DMS 273 treated with DMSO at 0.1 percent for 48 hours (cell line): ENCODE measurements around the gene ATAD1.
A peak's percentile ranks its signal among the peaks of the same experiment; 100 is the strongest.
"Not testable (repeated sequence)": the region's sequence is repeated elsewhere in the genome, so short reads cannot be mapped to it uniquely, and the experiment has no call there.

Experiments
- DNase-seq: peaks from one replicate; lab custom pipeline; 2025; lab: John Stamatoyannopoulos, UW

Gene ATAD1, protein sequence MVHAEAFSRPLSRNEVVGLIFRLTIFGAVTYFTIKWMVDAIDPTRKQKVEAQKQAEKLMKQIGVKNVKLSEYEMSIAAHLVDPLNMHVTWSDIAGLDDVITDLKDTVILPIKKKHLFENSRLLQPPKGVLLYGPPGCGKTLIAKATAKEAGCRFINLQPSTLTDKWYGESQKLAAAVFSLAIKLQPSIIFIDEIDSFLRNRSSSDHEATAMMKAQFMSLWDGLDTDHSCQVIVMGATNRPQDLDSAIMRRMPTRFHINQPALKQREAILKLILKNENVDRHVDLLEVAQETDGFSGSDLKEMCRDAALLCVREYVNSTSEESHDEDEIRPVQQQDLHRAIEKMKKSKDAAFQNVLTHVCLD

GRCh38 chr10:87817609-87818504 lies at the start of gene ATAD1:
ATAD1 (minus strand) TSS chr10:87818226; CDS start chr10:87814599, 3,627 bp downstream.
- peak; percentile 61 for DNase-seq

GRCh38 chr10:87867453-87867852 lies 49.4 kb upstream of the ATAD1 start:
- no peak for DNase-seq

DNA sequence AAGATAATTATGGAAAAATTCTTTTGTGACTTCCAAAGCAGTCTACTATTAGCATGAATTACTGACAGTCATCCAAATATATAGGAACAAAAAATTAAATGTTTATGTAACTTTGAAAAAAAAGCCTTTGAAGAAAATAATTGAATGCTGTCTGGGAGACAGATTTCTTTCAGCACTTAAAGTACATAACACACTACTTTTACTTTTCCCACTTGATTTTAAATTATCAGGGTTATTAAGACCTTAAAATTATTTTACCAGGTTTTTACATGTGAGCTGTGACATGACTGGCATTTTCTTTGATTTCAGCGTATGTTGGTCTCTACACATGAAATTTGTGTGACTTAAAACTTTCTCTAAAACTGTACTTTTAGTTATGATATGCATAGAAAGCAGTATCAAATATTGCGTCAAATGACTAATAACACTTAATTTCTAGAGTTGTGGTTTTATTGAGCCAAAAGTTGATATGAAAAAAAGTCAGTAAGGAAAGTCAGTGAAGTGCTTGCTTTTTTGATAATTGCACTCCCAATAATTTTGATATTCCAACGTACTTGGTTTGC lies 48.5 kb upstream of the ATAD1 start:
- DNase-seq = no peak

- DNase-seq = no peak
Observed at GRCh38 chr10:87865241-87865881, 47.3 kb upstream of the ATAD1 start.

- DNase-seq = no peak
Observed at GRCh38 chr10:87864496-87865059, 46.6 kb upstream of the ATAD1 start.

GRCh38 chr10:87863951-87864495 lies 46.0 kb upstream of the ATAD1 start:
- not testable (repeated sequence) for DNase-seq

DNA sequence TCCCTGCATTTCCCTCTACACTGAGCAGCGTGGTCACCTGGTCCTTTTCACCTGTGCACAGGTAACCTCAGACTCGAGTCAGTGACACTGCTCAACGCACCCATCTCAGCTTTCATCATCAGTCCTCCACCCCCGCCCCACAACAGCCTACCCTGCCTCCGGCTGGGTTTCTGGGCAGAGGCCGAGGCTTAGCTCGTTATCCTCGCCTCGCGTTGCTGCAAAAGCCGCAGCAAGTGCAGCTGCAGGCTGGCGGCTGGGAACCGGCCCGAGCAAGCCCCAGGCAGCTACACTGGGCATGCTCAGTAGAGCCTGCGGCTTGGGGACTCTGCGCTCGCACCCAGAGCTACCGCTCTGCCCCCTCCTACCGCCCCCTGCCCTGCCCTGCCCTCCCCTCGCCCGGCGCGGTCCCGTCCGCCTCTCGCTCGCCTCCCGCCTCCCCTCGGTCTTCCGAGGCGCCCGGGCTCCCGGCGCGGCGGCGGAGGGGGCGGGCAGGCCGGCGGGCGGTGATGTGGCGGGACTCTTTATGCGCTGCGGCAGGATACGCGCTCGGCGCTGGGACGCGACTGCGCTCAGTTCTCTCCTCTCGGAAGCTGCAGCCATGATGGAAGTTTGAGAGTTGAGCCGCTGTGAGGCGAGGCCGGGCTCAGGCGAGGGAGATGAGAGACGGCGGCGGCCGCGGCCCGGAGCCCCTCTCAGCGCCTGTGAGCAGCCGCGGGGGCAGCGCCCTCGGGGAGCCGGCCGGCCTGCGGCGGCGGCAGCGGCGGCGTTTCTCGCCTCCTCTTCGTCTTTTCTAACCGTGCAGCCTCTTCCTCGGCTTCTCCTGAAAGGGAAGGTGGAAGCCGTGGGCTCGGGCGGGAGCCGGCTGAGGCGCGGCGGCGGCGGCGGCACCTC lies 45.3 kb upstream of the ATAD1 start, which contains the start of the genes KLLN and PTEN:
KLLN (minus strand) TSS at position 481 of the 891 bp plus-strand sequence. CDS start 1,046 bp downstream, outside the sequence.
PTEN (plus strand) TSS at position 573 of the 891 bp plus-strand sequence. CDS start 845 bp downstream, outside the sequence.
- peak; percentile 53 for DNase-seq

- no peak for DNase-seq
Observed at GRCh38 chr10:87862679-87863052, 44.6 kb upstream of the ATAD1 start.

- DNase-seq = peak; percentile 43
Observed at GRCh38 chr10:87861953-87862678, 44.1 kb upstream of the ATAD1 start.

DNA sequence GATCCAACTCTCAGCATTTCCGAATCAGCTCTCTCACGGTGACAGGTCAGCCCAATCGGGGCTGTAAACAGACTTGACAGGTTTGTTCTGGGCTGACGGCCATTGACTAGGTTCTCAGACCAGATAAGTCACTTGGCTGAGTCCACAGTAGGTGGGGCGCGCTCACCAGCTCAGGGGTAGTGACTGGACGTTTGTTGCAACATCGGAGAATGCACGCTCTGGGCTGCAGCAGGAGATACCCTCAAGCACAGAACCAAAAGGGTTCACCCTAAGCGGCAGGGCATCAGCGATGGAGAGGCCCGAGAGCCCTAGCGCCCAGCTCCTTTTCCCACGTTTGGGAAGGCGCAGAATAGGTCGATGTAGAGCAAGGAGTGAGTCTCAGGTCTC lies 43.5 kb upstream of the ATAD1 start:
- DNase-seq = no peak

DNA sequence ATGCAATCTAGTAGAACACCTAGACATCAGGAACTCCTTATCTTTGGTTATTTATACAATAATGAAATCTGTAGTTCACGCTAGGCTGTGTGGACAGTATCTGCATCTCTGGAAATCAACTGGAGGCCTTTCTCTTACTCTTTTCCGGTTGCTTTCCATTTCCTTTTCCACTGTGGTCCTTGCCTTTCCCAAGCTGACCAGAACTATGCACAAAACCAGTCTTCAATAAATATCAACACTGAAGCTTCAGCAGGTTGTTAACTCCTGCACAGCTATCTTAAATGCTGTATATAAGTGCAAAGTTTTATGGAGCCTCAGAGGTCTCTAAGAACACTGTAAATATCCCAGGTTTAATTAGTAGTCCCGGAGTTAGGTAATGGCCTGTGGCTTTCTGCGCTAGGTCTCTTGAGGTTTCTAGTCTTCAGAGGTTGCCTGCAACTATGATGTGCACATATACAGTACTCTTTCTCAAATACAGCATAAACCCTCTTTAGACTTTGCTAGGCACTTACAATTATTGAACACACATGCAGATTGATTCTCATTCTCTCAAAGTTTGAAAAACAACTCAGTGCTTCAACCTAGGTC lies 42.9 kb upstream of the ATAD1 start:
- no peak for DNase-seq

DNA sequence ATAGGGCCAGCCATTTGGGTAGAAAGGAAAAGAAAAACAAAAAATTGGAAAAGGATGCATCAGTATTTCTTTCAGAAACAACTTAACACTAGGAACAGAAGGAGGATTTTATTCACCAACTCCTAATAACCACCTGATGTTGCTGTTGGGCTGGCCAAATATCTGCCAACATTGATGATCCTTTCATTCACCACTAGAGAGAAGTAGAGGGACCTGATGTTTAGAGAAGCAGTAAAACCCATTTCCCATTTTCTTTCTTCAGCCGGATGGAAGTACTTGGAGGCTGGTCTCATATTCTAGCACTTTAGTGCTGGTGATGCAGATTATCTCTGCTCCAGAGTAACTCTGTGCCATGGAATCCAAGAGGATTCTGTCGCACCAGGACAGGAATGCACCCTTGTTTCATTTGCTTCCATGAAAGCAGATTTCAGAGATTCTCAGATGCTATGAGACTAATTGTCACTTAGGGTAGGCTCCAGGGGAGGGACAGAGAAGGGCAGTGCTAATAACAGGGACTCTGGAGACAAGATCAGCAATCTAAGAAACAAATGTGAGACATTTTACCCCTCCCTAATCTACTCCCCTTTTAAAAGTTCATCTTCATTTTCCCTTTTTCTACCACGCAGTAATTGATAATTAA lies 42.2 kb upstream of the ATAD1 start:
- peak; percentile 70 for DNase-seq

DNA sequence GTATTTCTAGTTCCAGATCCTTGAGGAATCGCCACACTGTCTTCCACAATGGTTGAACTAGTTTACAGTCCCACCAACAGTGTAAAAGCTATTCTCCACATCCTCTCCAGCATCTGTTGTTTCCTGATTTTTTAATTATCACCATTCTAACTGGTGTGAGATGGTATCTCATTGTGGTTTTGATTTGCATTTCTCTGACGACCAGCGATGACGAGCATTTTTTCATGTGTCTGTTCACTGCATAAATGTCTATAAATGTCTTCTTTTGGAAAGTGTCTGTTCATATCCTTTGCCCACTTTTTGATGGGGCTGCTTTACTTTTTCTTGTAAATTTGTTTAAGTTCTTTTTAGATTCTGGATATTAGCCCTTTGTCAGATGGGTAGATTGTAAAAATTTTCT lies 37.6 kb upstream of the ATAD1 start:
- DNase-seq = not testable (repeated sequence)

GRCh38 chr10:87855247-87855646 lies 37.2 kb upstream of the ATAD1 start:
- DNase-seq = not testable (repeated sequence)

DNA sequence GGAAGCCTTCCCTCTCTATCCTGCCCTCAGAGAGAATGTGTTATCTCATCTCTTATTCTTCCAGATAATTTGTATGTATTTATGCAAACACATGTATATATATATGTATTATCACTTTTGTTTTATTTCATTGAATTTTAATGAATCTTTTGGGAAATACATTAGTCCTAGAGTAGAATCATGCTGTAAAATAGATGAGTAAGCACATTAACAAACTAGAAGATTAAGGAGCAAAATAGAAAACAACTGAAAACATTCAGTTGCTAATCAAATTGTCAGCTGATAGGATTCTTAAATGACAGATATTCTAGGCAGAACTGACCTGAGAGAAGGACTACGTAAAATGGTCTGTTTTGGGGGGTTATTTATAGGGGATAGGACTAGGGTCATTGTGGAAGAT lies 34.1 kb upstream of the ATAD1 start:
- no peak for DNase-seq

DNA sequence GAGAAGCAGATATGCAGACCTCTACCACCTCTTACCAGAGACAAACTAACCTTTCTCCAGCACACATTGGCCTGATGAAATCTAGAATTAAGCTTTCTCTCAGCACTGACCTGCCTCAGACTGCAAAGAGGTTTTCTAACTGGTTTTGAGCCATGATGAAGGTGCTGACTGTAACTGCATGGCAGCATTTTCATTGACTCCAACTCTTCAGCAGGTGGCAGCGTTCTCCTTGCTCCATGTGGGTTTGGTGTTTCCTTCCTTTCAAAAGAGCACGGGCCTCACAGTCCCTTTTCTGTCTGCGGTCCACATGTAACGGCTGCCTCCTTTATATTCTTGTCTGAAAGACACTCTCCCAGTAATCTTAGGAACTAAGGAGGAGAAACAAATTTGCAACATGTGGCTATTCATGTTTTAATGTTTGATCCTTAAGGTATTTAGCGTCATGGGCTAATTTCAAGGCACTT lies 32.7 kb upstream of the ATAD1 start:
- DNase-seq = no peak

DNA sequence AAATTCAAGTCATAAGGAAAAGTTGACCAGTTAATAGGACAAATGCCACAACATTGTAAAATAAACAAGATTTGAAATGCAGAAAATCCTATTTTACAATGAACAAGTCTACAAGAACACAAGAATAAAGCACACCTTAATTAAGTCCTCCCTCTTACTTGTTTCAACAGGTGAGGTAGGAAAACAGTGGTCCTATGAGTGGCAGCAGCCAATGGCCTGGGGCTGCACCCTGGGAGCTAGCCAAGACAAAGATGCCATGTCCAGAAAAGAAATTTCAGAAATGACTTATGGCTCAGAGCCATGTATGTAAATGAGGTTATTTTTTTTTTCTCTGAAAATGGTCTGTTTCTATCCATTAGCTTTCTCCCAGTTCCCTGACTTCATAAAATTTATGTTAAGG lies 31.0 kb upstream of the ATAD1 start:
- no peak for DNase-seq

DNA sequence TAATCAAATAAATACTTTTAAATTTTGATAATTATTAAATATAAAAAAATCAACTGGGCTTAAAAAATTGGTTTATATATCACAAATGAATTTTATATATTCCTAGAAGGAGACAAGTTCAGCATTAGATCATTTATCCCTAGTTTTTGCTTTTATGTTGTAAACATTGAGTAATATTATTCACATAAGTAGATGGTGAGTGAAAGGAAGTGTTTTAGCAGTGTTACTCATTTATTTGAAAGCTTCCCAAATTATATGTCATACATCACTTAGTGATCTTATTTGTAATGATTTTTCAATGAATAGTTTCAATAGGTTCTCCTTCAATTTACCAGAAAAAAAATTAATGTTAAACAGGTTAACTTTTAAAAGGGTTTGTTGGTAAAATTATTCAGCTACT lies 29.5 kb upstream of the ATAD1 start:
- no peak for DNase-seq

- DNase-seq = not testable (repeated sequence)
Observed at GRCh38 chr10:87846711-87847110, 28.7 kb upstream of the ATAD1 start.
